ENCODE data around the gene SETD2.
"Not testable (repeated sequence)": the region's sequence is repeated elsewhere in the genome, so short reads cannot be mapped to it uniquely, and the experiment has no call there.

SETD2 gene, protein sequence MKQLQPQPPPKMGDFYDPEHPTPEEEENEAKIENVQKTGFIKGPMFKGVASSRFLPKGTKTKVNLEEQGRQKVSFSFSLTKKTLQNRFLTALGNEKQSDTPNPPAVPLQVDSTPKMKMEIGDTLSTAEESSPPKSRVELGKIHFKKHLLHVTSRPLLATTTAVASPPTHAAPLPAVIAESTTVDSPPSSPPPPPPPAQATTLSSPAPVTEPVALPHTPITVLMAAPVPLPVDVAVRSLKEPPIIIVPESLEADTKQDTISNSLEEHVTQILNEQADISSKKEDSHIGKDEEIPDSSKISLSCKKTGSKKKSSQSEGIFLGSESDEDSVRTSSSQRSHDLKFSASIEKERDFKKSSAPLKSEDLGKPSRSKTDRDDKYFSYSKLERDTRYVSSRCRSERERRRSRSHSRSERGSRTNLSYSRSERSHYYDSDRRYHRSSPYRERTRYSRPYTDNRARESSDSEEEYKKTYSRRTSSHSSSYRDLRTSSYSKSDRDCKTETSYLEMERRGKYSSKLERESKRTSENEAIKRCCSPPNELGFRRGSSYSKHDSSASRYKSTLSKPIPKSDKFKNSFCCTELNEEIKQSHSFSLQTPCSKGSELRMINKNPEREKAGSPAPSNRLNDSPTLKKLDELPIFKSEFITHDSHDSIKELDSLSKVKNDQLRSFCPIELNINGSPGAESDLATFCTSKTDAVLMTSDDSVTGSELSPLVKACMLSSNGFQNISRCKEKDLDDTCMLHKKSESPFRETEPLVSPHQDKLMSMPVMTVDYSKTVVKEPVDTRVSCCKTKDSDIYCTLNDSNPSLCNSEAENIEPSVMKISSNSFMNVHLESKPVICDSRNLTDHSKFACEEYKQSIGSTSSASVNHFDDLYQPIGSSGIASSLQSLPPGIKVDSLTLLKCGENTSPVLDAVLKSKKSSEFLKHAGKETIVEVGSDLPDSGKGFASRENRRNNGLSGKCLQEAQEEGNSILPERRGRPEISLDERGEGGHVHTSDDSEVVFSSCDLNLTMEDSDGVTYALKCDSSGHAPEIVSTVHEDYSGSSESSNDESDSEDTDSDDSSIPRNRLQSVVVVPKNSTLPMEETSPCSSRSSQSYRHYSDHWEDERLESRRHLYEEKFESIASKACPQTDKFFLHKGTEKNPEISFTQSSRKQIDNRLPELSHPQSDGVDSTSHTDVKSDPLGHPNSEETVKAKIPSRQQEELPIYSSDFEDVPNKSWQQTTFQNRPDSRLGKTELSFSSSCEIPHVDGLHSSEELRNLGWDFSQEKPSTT (N-terminal part only)

DNA sequence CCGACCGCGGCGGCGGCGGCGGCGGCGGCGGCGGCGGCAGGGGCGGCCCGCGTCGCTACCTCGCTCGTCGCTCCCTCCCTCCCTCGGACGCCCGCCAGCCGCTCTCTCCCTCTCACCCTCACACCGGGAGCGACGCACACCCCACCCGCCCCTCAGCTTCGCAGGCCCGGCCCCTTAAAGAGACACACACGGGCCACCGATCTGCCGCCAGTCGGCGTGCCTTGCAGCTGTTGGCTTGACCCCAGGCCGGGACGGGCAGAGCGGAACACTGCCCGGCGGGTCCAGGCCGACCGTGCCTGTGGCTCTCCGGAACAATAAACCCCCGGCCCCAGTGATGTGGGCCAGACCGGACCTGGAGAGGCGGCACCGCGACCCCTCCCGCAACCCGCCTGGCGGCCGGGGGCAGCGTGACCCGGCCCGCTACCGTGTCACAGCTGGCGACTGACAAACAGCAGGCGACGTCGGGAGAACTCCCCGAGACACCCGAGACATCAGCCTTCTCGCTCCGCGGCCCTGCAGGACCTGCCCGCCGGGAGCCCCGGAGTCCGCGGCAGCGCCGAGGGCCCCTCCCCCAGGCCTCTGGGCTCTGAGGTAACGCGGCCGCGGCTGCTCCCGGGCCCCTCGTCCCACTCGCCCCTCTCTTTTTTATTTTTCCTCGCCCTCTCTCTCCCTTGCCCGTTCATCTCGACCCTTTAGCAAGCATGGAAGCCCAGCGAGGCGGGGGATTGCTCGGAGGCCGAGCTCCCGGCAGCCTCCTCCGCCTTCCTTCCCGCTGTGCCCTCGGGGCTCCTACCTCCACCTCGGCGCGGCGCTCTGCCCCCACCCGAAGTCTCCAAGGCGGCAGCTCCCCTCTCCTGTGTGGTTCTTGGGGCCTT is at the start of gene SETD2:
Gene SETD2 (minus strand): TSS at position 107 of the 875 bp plus-strand sequence. CDS start 189 bp downstream, outside the sequence.
- DNase-seq (ENCODE audit: low read depth), result peak; percentile 71
- TF ChIP-seq, protein P1, sequence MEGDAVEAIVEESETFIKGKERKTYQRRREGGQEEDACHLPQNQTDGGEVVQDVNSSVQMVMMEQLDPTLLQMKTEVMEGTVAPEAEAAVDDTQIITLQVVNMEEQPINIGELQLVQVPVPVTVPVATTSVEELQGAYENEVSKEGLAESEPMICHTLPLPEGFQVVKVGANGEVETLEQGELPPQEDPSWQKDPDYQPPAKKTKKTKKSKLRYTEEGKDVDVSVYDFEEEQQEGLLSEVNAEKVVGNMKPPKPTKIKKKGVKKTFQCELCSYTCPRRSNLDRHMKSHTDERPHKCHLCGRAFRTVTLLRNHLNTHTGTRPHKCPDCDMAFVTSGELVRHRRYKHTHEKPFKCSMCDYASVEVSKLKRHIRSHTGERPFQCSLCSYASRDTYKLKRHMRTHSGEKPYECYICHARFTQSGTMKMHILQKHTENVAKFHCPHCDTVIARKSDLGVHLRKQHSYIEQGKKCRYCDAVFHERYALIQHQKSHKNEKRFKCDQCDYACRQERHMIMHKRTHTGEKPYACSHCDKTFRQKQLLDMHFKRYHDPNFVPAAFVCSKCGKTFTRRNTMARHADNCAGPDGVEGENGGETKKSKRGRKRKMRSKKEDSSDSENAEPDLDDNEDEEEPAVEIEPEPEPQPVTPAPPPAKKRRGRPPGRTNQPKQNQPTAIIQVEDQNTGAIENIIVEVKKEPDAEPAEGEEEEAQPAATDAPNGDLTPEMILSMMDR (IDR thresholded peaks at IDR 0.05; ENCODE audit: low read depth, low read length, missing control alignments), result peak; percentile 40

DNA sequence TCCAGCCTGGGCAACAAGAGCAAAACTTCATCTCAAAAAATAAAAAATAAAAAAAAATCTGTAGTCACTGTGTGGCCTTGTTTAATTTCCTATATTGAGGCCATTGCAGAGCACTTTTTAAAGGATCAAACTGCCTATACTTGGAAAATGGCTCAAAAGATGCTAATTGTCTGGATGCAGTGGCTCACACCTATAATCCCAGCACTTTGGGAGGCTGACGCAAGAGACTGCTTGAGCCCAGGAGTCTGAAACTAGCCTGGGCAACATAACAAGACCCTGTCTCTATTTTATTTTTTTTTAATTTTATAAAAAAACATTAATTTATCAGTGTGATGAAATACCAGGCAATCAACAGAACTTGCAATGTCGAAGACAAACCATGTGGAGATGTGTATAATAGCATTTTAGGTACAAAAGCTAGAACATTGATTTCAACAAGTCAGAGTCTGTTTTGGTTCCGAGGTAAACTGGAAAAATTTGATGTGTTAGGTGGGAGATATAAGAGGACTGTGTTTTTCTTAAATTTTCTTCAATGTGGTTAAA is 47.0 kb upstream of the SETD2 start:
- TF ChIP-seq, protein P1 (IDR thresholded peaks at IDR 0.05; ENCODE audit: low read depth, low read length, missing control alignments), result no peak
- H3K4me3 ChIP-seq (ENCODE audit: low read depth, low read length), result no peak overlapping the region
- DNase-seq (ENCODE audit: low read depth), result no peak

More for the DNA sequence above, at the start of gene SETD2:
- peak within 1 kb of the TSS; percentile 97 for H3K4me3 ChIP-seq (ENCODE audit: low read depth, low read length)

DNA sequence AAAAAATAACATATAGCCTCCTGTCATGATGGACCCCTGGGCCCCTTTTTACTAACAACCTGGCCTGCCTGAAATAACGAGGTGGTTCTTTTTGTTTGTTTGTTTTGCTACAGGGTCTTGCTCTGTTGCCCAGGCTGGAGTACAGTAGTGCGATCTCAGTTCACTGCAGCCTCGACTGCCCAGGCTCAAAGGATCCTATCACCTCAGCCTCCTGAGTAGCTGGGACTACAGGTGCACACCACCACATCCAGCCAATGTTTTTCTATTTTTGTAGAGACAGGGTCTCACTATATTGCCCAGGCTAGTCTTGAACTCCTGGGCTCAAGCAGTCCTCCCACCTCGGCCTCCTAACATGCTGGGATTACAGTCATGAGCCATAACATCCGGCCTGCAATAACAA is 42.1 kb upstream of the SETD2 start:
- not testable (repeated sequence) for H3K4me3 ChIP-seq (ENCODE audit: low read depth, low read length); DNase-seq (ENCODE audit: low read depth)

DNA sequence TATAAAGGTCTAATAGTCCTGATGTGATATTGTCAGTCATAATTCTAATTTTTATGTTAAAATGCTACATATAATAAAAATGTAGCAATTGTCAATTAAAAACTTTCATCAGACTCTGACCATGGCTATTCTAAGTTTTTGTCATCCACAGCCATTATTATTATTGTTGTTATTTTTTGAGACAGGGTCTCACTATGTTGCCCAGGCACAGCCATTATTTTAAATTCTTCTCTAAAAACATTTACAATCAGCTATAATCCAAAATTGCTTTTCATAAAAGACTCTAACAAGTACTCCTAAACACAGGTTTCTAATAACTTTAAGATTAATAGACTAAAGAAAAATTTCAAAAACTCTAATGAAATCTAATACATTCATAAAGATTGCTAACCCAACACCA is 41.0 kb upstream of the SETD2 start:
- TF ChIP-seq, protein P1 (IDR thresholded peaks at IDR 0.05; ENCODE audit: low read depth, low read length, missing control alignments), result no peak
- no peak for DNase-seq (ENCODE audit: low read depth)
- H3K4me3 ChIP-seq (ENCODE audit: low read depth, low read length), result no peak overlapping the region

DNA sequence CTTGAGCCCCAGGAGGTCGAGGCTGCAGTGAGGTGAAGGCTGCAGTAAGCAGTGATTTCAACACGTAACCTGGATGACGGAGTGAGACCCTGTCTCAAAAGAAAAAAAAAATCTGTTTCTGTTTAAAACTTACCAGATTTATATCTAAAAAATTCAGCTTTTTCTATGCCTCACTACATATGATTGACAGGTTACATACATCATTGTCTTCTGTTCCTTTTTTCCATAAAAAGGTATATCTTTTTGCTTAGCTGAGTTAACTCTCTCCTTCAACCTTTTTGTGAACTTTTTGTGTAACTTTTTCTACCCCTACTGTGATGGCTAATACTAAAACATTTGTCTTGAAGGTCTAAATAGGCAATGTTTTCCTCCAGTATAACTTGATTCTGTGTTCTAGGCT is 38.6 kb upstream of the SETD2 start:
- no peak for DNase-seq (ENCODE audit: low read depth)
- TF ChIP-seq, protein P1 (IDR thresholded peaks at IDR 0.05; ENCODE audit: low read depth, low read length, missing control alignments), result no peak
- no peak overlapping the region for H3K4me3 ChIP-seq (ENCODE audit: low read depth, low read length)

DNA sequence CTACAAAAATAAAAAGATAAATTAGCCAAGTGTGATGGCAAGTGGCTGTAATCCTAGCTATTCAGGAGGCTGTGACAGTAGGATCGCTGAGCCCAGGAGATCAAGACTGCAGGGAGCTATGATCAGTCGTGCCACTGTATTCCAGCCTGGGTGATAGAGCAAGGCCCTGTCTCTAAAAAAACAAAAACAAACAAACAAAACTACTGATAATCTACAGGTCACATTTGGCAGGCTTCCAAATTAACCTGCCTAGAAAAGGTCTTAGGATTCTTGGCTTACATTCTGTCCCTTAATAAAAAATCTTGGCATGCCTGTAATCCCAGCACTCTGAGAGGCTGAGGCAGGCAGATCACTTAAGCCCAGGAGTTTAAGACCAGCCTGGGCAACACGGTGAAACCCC is 33.4 kb upstream of the SETD2 start:
- TF ChIP-seq, protein P1 (IDR thresholded peaks at IDR 0.05; ENCODE audit: low read depth, low read length, missing control alignments), result no peak
- H3K4me3 ChIP-seq (ENCODE audit: low read depth, low read length), result no peak overlapping the region
- no peak for DNase-seq (ENCODE audit: low read depth)

All from GM12864 (cell line).